Psoas muscle (tissue), 8 donors: ENCODE results near the gene MEF2C. TPM values are rescaled to one million over a fixed set of nuclear protein-coding genes. Genes with fewer than 3 reads are reported as not detected.

Experiments used
- ATAC-seq, 4 donors: fragments of 200-7000 bp; cut with Tn5 transposase; one replicate each; pipeline ENCODE4 v1.9.1; 2020; ENCODE audit warnings: moderate library complexity in 3 of 4, mild to moderate bottlenecking in 2 of 4
- DNase-seq, 2 donors: peaks; one replicate each; pipeline ENCODE4 v3.0.0-alpha.2; 2020
- H3K27ac ChIP-seq: fragments of 200-600 bp; one replicate; pipeline ENCODE4 v1.8.0; 2022
- H3K27me3 ChIP-seq, 3 donors: fragments of 200-600 bp in 1 of 3; one replicate each; pipeline versions ENCODE4 v1.6.1 to v1.8.0; 2013 to 2022; ENCODE audit warnings: low read length in 2 of 3, mild to moderate bottlenecking in 2 of 3, moderate library complexity in 1 of 3; ENCODE audit not compliant: insufficient read depth in 3 of 3
- H3K36me3 ChIP-seq, 2 donors: fragments of 200-600 bp in 1 of 2; one replicate each; pipeline versions ENCODE4 v1.6.1 to v1.8.0; 2013 to 2022; ENCODE audit warnings: low read depth in 1 of 2, mild to moderate bottlenecking in 1 of 2, moderate library complexity in 1 of 2; ENCODE audit not compliant: insufficient read depth in 1 of 2
- H3K4me1 ChIP-seq: fragments of 200-600 bp; one replicate; pipeline ENCODE4 v1.8.0; 2022
- H3K4me3 ChIP-seq: fragments of 200-600 bp; one replicate; pipeline ENCODE4 v1.8.0; 2022; ENCODE audit warnings: mild to moderate bottlenecking
- H3K9me3 ChIP-seq: fragments of 200-600 bp; one replicate; pipeline ENCODE4 v1.8.0; 2022
- CTCF ChIP-seq: fragments of 200-600 bp; IDR thresholded peaks from one replicate; pipeline ENCODE4 v1.8.0; 2022; ENCODE audit warnings: antibody characterized with exemption
- WGBS, 3 donors: extraction: QIAGEN DNeasy Blood & Tissue Kit; methylation state at CpG; one replicate each; pipeline versions ENCODE4 v1.1.6 to v1.1.7; 2013; 5-methylcytosine and 5-hydroxymethylcytosine counted together
- intact Hi-C, 2 donors: fragments of 100-400 bp; cut with DNase I; formaldehyde crosslinking; loops; one replicate each; pipeline versions ENCODE4 v1.11.0 to v1.14.2; 2022
- polyA plus RNA-seq, 3 donors: library from polyadenylated mRNA; stranded (reverse); fragments of 200-250 nt; gene quantifications; one replicate each; pipeline ENCODE4 v1.2.3, GENCODE V29; 2013
- total RNA-seq, 4 donors: library from RNA; stranded (reverse); fragmentation: NEBNext Ultra II Directional in 2 of 4; extraction: Animal tissue kit (Norgen Biotek cat#: 25700) in 2 of 4; gene quantifications; one replicate each; pipeline versions ENCODE4 v1.2.1 to v1.2.4, GENCODE V29; 2021 to 2023
- donor health status: healthy with polysubstance abuse.
- donor health status: DM: no; HTN: no; CAD: no; lungs with moderate emphysema.
- donor health status: Bipolar disorder and iron deficiency.
- donor health status: healthy.
- donor health status: DM: yes; HTN: yes; CAD: no.
- donor health status: DM: no; HTN: no; CAD: no.
- donor health status: DM: no; HTN: no; CAD: no.
- donor health status: DM: yes; HTN: yes; CAD: no.

The MEF2C gene
- total and polyA plus RNA-seq, 7 donors, result 9.3 to 530 (median 148) TPM

GRCh38 chr5:88736494-88736893 lies 146.5 kb downstream of the MEF2C start:
- Histone ChIP-seq H3K27me3 (no peaks in the 10 kb centered on the region), H3K4me3 (no peak overlapping the region), H3K4me1 (peaks cover 77% of the 10 kb centered on the region), H3K9me3 (no peaks in the 10 kb centered on the region), H3K36me3 (peaks cover 9 to 29% of the 10 kb centered on the region in 2 donors), H3K27ac (peak overlapping the region; percentile 84)
- intact Hi-C loops, result no loop called here
- ATAC-seq (no peak), DNase-seq (no peak)
- no peak for TF ChIP-seq CTCF
- 65 to 97% (median 76%) methylated on average over 1 of the region's 2 CpGs for WGBS, 3 donors

- no peak for TF ChIP-seq CTCF
- Histone ChIP-seq H3K9me3 (no peaks in the 10 kb centered on the region), H3K27ac (peak overlapping the region; percentile 71), H3K4me1 (peaks cover 76% of the 10 kb centered on the region), H3K36me3 (peaks cover 9 to 44% of the 10 kb centered on the region in 2 donors), H3K4me3 (peak overlapping the region; percentile 9), H3K27me3 (no peaks in the 10 kb centered on the region)
- WGBS, 3 donors, result 78 to 82% (median 79%) methylated on average over 7 of the region's 7 CpGs
- intact Hi-C loops, result loop anchor here (5.0 kb wide), 2 partner anchors 147 to 1527 kb away; partner anchors contain the start of gene MEF2C (in 1 of the 2)
- ATAC-seq, result no peak
- DNase-seq, result no peak
These were observed 148.0 kb downstream of the MEF2C start for GRCh38 chr5:88734983-88735382.

- ATAC-seq, result no peak
- intact Hi-C loops, result loop anchor here (5.0 kb wide), 2 partner anchors 148 to 1528 kb away; partner anchors contain the start of gene MEF2C (in 1 of the 2)
- WGBS, 3 donors, result 48 to 63% (median 57%) methylated on average over 6 of the region's 6 CpGs
These were observed 148.8 kb downstream of the MEF2C start for GRCh38 chr5:88734191-88734640.

GRCh38 chr5:88732862-88733261 lies 150.1 kb downstream of the MEF2C start:
- ATAC-seq (no peak), DNase-seq (no peak)
- H3K4me3 ChIP-seq, result no peak overlapping the region
- no peak for TF ChIP-seq CTCF
- H3K9me3 ChIP-seq, result no peaks in the 10 kb centered on the region
- H3K36me3 ChIP-seq, result peaks cover 5 to 50% of the 10 kb centered on the region in 2 donors
- intact Hi-C loops, result loop anchor here (5.0 kb wide), 2 partner anchors 149 to 1529 kb away; partner anchors contain the start of gene MEF2C (in 1 of the 2)
- H3K27ac ChIP-seq, result peak overlapping the region; percentile 71
- WGBS, 3 donors, result 78 to 82% (median 78%) methylated on average over 2 of the region's 2 CpGs
- H3K4me1 ChIP-seq, result peaks cover 67% of the 10 kb centered on the region
- H3K27me3 ChIP-seq, result no peaks in the 10 kb centered on the region

More at GRCh38 chr5:88734191-88734640, 148.8 kb downstream of the MEF2C start:
- H3K9me3 ChIP-seq, result no peaks in the 10 kb centered on the region
- peaks cover 71% of the 10 kb centered on the region for H3K4me1 ChIP-seq
- H3K36me3 ChIP-seq, result peaks cover 9 to 49% of the 10 kb centered on the region in 2 donors
- DNase-seq, result no peak
- peak overlapping the region; percentile 7 for H3K4me3 ChIP-seq
- TF ChIP-seq CTCF, result no peak
- no peaks in the 10 kb centered on the region for H3K27me3 ChIP-seq
- H3K27ac ChIP-seq, result peak overlapping the region; percentile 71
